HG02840 (cell line): ENCODE data around the gene DSCAM.

Experiments used
- ATAC-seq: cut with Tn5 transposase; IDR thresholded peaks from one replicate; pipeline ENCODE4 v1.9.1; 2021; ENCODE audit warnings: mild to moderate bottlenecking, moderate library complexity, moderate number of reproducible peaks; ENCODE audit not compliant: unreplicated experiment, low FRiP score

DSCAM gene

GRCh38 chr21:40162075-40162474, 684.9 kb downstream of the DSCAM start:
- ATAC-seq: no peak

- ATAC-seq: no peak
These were observed 686.0 kb downstream of the DSCAM start for GRCh38 chr21:40160911-40161310.

- no peak for ATAC-seq
These were observed 688.6 kb downstream of the DSCAM start for GRCh38 chr21:40158366-40158765.

GRCh38 chr21:40155563-40155962, 691.4 kb downstream of the DSCAM start:
- ATAC-seq: no peak

- ATAC-seq: no peak
These were observed 693.6 kb downstream of the DSCAM start for GRCh38 chr21:40153351-40153750.

GRCh38 chr21:40152476-40152875, 694.5 kb downstream of the DSCAM start:
- ATAC-seq: no peak

GRCh38 chr21:40151611-40152010, 695.3 kb downstream of the DSCAM start:
- no peak for ATAC-seq

- no peak for ATAC-seq
These were observed 700.6 kb downstream of the DSCAM start for GRCh38 chr21:40146216-40146837.

GRCh38 chr21:40143822-40144525, 703.0 kb downstream of the DSCAM start:
- no peak for ATAC-seq

- ATAC-seq: no peak
These were observed 705.3 kb downstream of the DSCAM start for GRCh38 chr21:40141621-40142020.

- no peak for ATAC-seq
These were observed 706.3 kb downstream of the DSCAM start for GRCh38 chr21:40140675-40141074.

- ATAC-seq: no peak
These were observed 707.3 kb downstream of the DSCAM start for GRCh38 chr21:40139636-40140035.

- no peak for ATAC-seq
These were observed 710.4 kb downstream of the DSCAM start for GRCh38 chr21:40136571-40136970.

- ATAC-seq: no peak
These were observed 712.0 kb downstream of the DSCAM start for GRCh38 chr21:40134731-40135492.

GRCh38 chr21:40130476-40130875, 716.5 kb downstream of the DSCAM start:
- ATAC-seq: no peak

GRCh38 chr21:40129809-40130208, 717.1 kb downstream of the DSCAM start:
- no peak for ATAC-seq

GRCh38 chr21:40128891-40129290, 718.1 kb downstream of the DSCAM start:
- ATAC-seq: no peak

GRCh38 chr21:40120940-40121575, 725.9 kb downstream of the DSCAM start:
- ATAC-seq: no peak

- no peak for ATAC-seq
These were observed 728.4 kb downstream of the DSCAM start for GRCh38 chr21:40118527-40118926.

- no peak for ATAC-seq
These were observed 729.7 kb downstream of the DSCAM start for GRCh38 chr21:40117236-40117635.

GRCh38 chr21:40115775-40116174, 731.2 kb downstream of the DSCAM start:
- ATAC-seq: no peak
